H1 (cell line): ENCODE measurements around the gene CGN. TPM values are rescaled to one million over a fixed set of nuclear protein-coding genes. Genes with fewer than 3 reads are reported as not detected.

Source experiments
- CEBPB ChIP-seq: IDR thresholded peaks from 2 replicates; pipeline ENCODE4 v1.6.1; 2012; ENCODE audit warnings: low read depth, low read length
- CHD1 ChIP-seq: IDR thresholded peaks from 2 replicates; pipeline ENCODE4 v1.6.1; 2012; ENCODE audit warnings: low read depth, low read length, improper control_type of control experiment
- CHD7 ChIP-seq: fragments of 300-600 bp; sonication (generic); IDR thresholded peaks from 2 replicates; pipeline ENCODE4 v1.7.1; 2012; ENCODE audit warnings: low read length, moderate library complexity, mild to moderate bottlenecking, inconsistent platforms; ENCODE audit not compliant: insufficient replicate concordance
- FOSL1 ChIP-seq: IDR thresholded peaks from 2 replicates; pipeline ENCODE4 v1.6.1; 2011; ENCODE audit warnings: mild to moderate bottlenecking, low read depth, low read length, moderate library complexity; ENCODE audit not compliant: insufficient read depth
- KDM4A ChIP-seq: IDR thresholded peaks from one replicate; pipeline ENCODE4 v1.7.1; 2012; ENCODE audit warnings: low read depth, mild to moderate bottlenecking, moderate library complexity, low read length, inconsistent platforms; ENCODE audit not compliant: severe bottlenecking
- PHF8 ChIP-seq: fragments of 200-600 bp; sonication (generic); conservative IDR thresholded peaks from 2 replicates; pipeline ENCODE4 v1.7.1; 2012; ENCODE audit warnings: low read depth, mild to moderate bottlenecking, inconsistent platforms, low read length, moderate library complexity
- POU5F1 ChIP-seq: IDR thresholded peaks from 2 replicates; pipeline ENCODE4 v1.6.1; 2011; ENCODE audit warnings: low read depth, mild to moderate bottlenecking, low read length, moderate library complexity
- RAD21 ChIP-seq, 2 experiments: IDR thresholded peaks in 1 of 2; conservative IDR thresholded peaks in 1 of 2; 2 replicates each; pipeline ENCODE4 v1.6.1; 2011; ENCODE audit warnings: low read depth in 2 of 2, low read length in 2 of 2, improper control_type of control experiment in 1 of 2, inconsistent platforms in 1 of 2, mild to moderate bottlenecking in 1 of 2, moderate library complexity in 1 of 2
- TAF7 ChIP-seq: optimal IDR thresholded peaks from 2 replicates; pipeline ENCODE3; 2011; ENCODE audit warnings: low read depth, mild to moderate bottlenecking, inconsistent platforms, low read length, moderate library complexity, borderline replicate concordance
- polyA plus RNA-seq, 7 experiments: library from polyadenylated mRNA; depleted of rRNA in 3 of 7; stranded (reverse) in 5 of 7; unstranded in 2 of 7; fragments of >200 nt in 5 of 7; fragments of 200-250 nt in 2 of 7; gene quantifications; 1 replicate in 5 of 7; 2 replicates in 1 of 7; 4 replicates in 1 of 7; pipeline versions ENCODE4 v1.2.1 to v1.2.3, GENCODE V29; 2011 to 2013; ENCODE audit warnings: missing spikeins in 2 of 7, mixed read lengths in 2 of 7
- total RNA-seq: library from RNA; stranded (reverse); fragmentation: NEBNext Ultra II Directional; extraction: Animal tissue kit (Norgen Biotek cat#: 25700); gene quantifications from 2 replicates; pipeline ENCODE4 v1.2.1, GENCODE V29; 2021

Gene CGN
- total and polyA plus RNA-seq, 2 of the 8 experiments (the other 6 are each of a cell fraction or from before 2014, with no cell fraction given): 15.9 to 52.7 TPM

GRCh38 chr1:151519667-151520066 lies 8.5 kb downstream of the CGN start (continued):
- TF ChIP-seq CHD7 (no peak), POU5F1 (no peak), PHF8 (no peak), CHD1 (no peak), CEBPB (no peak), TAF7 (no peak), RAD21 (IDR thresholded peaks at IDR 0.05 in 1 of 2, conservative IDR thresholded peaks at IDR 0.05 in 1 of 2; ENCODE audit: low read depth in 2 of 2, low read length in 2 of 2) (no peak), FOSL1 (no peak), KDM4A (no peak)
